ENCODE data around the gene ANKRA2.

Gene ANKRA2

DNA sequence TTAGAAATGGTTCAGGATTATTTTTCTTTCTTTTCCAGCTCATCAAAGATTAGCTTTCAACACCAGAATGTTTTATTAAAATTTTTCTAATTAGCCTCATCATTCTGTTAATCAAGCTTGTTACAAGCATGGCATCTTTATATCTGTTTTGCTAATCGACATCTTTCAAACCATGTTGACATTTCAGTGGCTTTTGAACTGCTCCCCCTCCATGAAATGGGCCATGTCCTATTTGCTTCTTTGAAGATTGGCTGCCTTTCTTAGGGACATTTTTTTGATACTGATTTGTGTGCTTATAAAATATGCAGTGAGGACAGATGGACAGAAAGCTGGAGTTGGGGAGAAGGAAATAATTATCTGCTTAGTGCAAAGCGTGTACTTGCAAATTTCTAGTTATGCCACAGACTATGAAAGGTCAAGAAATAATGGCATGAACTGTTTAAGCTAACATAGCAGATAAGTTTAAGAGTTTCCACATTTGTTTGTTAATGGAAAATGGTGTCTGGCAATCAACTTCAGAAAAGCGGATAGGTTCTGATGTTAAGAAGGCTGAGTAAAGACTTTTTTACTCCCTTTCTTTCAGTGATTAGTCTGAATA, 39.7 kb downstream of the ANKRA2 start:
- DNase-seq (ENCODE audit: low read depth), result no peak
- TF ChIP-seq, protein P1, sequence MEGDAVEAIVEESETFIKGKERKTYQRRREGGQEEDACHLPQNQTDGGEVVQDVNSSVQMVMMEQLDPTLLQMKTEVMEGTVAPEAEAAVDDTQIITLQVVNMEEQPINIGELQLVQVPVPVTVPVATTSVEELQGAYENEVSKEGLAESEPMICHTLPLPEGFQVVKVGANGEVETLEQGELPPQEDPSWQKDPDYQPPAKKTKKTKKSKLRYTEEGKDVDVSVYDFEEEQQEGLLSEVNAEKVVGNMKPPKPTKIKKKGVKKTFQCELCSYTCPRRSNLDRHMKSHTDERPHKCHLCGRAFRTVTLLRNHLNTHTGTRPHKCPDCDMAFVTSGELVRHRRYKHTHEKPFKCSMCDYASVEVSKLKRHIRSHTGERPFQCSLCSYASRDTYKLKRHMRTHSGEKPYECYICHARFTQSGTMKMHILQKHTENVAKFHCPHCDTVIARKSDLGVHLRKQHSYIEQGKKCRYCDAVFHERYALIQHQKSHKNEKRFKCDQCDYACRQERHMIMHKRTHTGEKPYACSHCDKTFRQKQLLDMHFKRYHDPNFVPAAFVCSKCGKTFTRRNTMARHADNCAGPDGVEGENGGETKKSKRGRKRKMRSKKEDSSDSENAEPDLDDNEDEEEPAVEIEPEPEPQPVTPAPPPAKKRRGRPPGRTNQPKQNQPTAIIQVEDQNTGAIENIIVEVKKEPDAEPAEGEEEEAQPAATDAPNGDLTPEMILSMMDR (IDR thresholded peaks at IDR 0.05; ENCODE audit: insufficient read depth, low read depth, low read length, missing control alignments), result no peak
- H3K4me3 ChIP-seq (ENCODE audit: low read depth, low read length), result no peak overlapping the region

DNA sequence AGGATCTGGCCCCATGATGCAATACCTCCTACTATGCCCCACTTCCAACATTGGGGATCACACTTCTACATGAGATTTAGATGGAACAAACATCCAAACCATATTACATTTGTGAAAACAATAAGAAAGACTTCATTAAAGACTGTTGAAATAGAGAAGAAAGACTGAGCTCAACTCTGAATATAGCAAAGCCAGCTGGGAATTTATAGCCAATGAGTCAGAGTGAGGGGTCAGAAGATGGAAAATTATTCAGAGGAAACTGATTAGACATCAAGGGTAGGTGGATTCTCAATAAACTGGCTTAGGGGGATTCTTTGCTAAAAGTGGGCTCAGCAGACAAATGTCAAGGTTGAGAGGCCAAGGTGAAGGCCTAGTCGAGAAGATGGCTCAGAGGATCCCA, 41.6 kb downstream of the ANKRA2 start:
- no peak for DNase-seq (ENCODE audit: low read depth)
- TF ChIP-seq, protein P1 (IDR thresholded peaks at IDR 0.05; ENCODE audit: insufficient read depth, low read depth, low read length, missing control alignments), result no peak
- H3K4me3 ChIP-seq (ENCODE audit: low read depth, low read length), result no peak overlapping the region

DNA sequence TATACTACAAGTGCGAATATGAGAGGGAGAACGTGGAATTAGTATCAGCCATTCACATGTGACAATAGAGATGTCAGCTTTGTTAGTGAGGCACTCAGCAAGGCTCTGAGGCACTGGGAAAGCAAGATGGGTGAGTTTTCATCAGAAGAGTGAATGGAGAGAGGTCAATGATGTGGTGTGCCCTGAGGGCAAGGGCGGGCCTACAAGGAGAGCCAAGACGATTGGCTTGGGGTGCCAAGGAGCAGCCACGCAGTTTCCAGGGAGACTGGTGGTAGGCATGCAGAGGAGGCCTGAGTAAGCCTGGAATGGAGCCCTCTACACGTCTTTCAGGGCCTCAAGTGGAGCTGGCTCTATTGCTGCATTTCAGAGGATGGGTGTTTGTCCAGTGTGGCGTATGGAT, 42.5 kb downstream of the ANKRA2 start:
- no peak overlapping the region for H3K4me3 ChIP-seq (ENCODE audit: low read depth, low read length)
- TF ChIP-seq, protein P1 (IDR thresholded peaks at IDR 0.05; ENCODE audit: insufficient read depth, low read depth, low read length, missing control alignments), result no peak
- no peak for DNase-seq (ENCODE audit: low read depth)

DNA sequence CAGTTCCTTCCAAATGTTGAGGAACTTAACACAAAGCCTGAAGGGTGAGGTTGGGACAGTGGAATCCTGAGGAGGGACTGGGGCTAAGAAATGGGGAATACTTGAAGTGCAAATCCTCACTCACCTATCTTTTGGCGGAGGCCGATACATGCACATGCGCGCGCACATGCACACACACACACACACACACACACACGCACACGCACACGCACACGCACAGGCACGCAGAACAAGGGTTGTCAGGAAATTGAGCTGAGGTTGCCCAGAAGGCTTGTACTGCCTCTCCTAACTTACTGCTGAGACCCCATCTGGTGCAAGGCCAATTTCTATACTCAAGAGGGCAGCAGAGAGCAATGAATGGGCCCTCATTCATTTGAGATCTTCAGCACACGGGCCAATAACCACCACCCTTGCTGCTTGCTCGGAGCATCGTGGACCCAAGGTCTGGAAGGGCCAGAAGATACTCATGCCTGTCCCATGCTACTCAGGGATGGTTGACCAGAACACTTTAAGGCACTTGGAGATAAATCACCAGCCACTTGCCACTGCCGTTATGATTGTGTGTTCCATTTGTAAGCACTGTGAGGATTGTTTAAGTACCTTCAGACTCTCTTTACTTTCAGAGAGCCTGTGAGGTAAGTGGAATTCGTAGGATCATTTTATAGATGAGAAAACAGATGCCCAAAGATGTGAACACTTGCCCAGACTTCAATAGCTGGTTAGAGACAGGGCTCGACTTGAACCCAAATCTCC, 45.7 kb downstream of the ANKRA2 start:
- peak; percentile 89 for DNase-seq (ENCODE audit: low read depth)
- no peak overlapping the region for H3K4me3 ChIP-seq (ENCODE audit: low read depth, low read length)
- TF ChIP-seq, protein P1 (IDR thresholded peaks at IDR 0.05; ENCODE audit: insufficient read depth, low read depth, low read length, missing control alignments), result peak; percentile 84

GRCh38 chr5:73515232-73515631, 50.2 kb downstream of the ANKRA2 start:
- no peak for DNase-seq (ENCODE audit: low read depth)
- TF ChIP-seq, protein P1 (IDR thresholded peaks at IDR 0.05; ENCODE audit: insufficient read depth, low read depth, low read length, missing control alignments), result no peak
- H3K4me3 ChIP-seq (ENCODE audit: low read depth, low read length), result no peak overlapping the region

GRCh38 chr5:73514418-73514817, 51.0 kb downstream of the ANKRA2 start:
- DNase-seq (ENCODE audit: low read depth), result no peak
- TF ChIP-seq, protein P1 (IDR thresholded peaks at IDR 0.05; ENCODE audit: insufficient read depth, low read depth, low read length, missing control alignments), result no peak
- H3K4me3 ChIP-seq (ENCODE audit: low read depth, low read length), result no peak overlapping the region

Measured in GM12865 (cell line).